NCI-H146 treated with DMSO at 0.1 percent for 48 hours (cell line): ENCODE data around the gene FPGT.
"Not testable (repeated sequence)": the region's sequence is repeated elsewhere in the genome, so short reads cannot be mapped to it uniquely, and the experiment has no call there.

Experiments used
- DNase-seq: peaks from one replicate; lab custom pipeline; 2025; ENCODE audit not compliant: unreplicated experiment; lab: John Stamatoyannopoulos, UW

The FPGT gene

GRCh38 chr1:74197657-74198552 is at the start of gene FPGT, which contains the start of gene LRRIQ3:
FPGT (plus strand) TSS chr1:74198242; CDS start chr1:74198279, 37 bp downstream.
LRRIQ3 (minus strand) TSS chr1:74198176; CDS start chr1:74183684, 14,492 bp downstream.
- DNase-seq: peak; percentile 95

GRCh38 chr1:74160046-74160445 is 38.0 kb upstream of the FPGT start:
- DNase-seq: no peak

- DNase-seq: no peak
Measured at GRCh38 chr1:74161497-74161896, 36.5 kb upstream of the FPGT start.

- no peak for DNase-seq
Measured at GRCh38 chr1:74162333-74162732, 35.7 kb upstream of the FPGT start.

- DNase-seq: not testable (repeated sequence)
Measured at GRCh38 chr1:74174423-74174822, 23.6 kb upstream of the FPGT start.

- DNase-seq: no peak
Measured at GRCh38 chr1:74180490-74180889, 17.6 kb upstream of the FPGT start.

- no peak for DNase-seq
Measured at GRCh38 chr1:74193908-74194307, 4.1 kb upstream of the FPGT start.

GRCh38 chr1:74195339-74195738 is 2.7 kb upstream of the FPGT start:
- no peak for DNase-seq

- no peak for DNase-seq
Measured at GRCh38 chr1:74197255-74197654, 787 bp upstream of the FPGT start.

GRCh38 chr1:74199504-74199903 is 1.5 kb downstream of the FPGT start:
- no peak for DNase-seq

- DNase-seq: no peak
Measured at GRCh38 chr1:74205266-74205665, 7.2 kb downstream of the FPGT start.

GRCh38 chr1:74215229-74215628 is 17.2 kb downstream of the FPGT start:
- no peak for DNase-seq

GRCh38 chr1:74222701-74223100 is 24.7 kb downstream of the FPGT start:
- DNase-seq: no peak

- no peak for DNase-seq
Measured at GRCh38 chr1:74223453-74223852, 25.4 kb downstream of the FPGT start.

GRCh38 chr1:74235153-74235552 is 37.1 kb downstream of the FPGT start, which contains the start of gene TNNI3K:
TNNI3K (plus strand) TSS chr1:74235387; CDS start chr1:74235452, 65 bp downstream.
- no peak for DNase-seq

GRCh38 chr1:74236440-74236839 is 38.4 kb downstream of the FPGT start:
- no peak for DNase-seq

- no peak for DNase-seq
Measured at GRCh38 chr1:74237035-74237434, 39.0 kb downstream of the FPGT start.

GRCh38 chr1:74237787-74238186 is 39.7 kb downstream of the FPGT start:
- DNase-seq: no peak

- peak; percentile 33 for DNase-seq
Measured at GRCh38 chr1:74245168-74245772, 47.2 kb downstream of the FPGT start.

- DNase-seq: no peak
Measured at GRCh38 chr1:74246315-74246714, 48.3 kb downstream of the FPGT start.

- no peak for DNase-seq
Measured at GRCh38 chr1:74247881-74248528, 50.0 kb downstream of the FPGT start.
